ENCODE data around the gene LMCD1. TPM values are rescaled to one million over a fixed set of nuclear protein-coding genes. Genes with fewer than 3 reads are reported as not detected.

Gene LMCD1
- total RNA-seq, 2 experiments from 2014 or later: 0.81 to 0.94 TPM

- H3K27ac Mint-ChIP-seq: no peak overlapping the region
- intact Hi-C loops (cut with micrococcal nuclease): no loop called here
- peak overlapping the region; percentile 73 for H3K4me3 Mint-ChIP-seq
- DNase-seq: no peak
- no peaks in the 10 kb centered on the region for H3K36me3 Mint-ChIP-seq (ENCODE audit: low read depth)
- no peaks in the 10 kb centered on the region for H3K9me3 Mint-ChIP-seq
- peaks cover 14% of the 10 kb centered on the region for H3K27me3 Mint-ChIP-seq (ENCODE audit: low read depth)
- CTCF ChIA-PET: no interaction called here
- H3K4me1 Mint-ChIP-seq (ENCODE audit: low read depth): peaks cover 10% of the 10 kb centered on the region
Measured at GRCh38 chr3:8500989-8501370, 643 bp upstream of the LMCD1 start.

GRCh38 chr3:8503461-8503860 lies 1.8 kb downstream of the LMCD1 start:
- intact Hi-C loops (cut with micrococcal nuclease): no loop called here
- DNase-seq: no peak
- Mint-ChIP-seq H3K27me3 (ENCODE audit: low read depth) (peaks cover 9% of the 10 kb centered on the region), H3K27ac (no peak overlapping the region), H3K36me3 (ENCODE audit: low read depth) (no peaks in the 10 kb centered on the region), H3K4me1 (ENCODE audit: low read depth) (peaks cover 10% of the 10 kb centered on the region), H3K4me3 (no peak overlapping the region), H3K9me3 (no peaks in the 10 kb centered on the region)
- CTCF ChIA-PET: no interaction called here

DNA sequence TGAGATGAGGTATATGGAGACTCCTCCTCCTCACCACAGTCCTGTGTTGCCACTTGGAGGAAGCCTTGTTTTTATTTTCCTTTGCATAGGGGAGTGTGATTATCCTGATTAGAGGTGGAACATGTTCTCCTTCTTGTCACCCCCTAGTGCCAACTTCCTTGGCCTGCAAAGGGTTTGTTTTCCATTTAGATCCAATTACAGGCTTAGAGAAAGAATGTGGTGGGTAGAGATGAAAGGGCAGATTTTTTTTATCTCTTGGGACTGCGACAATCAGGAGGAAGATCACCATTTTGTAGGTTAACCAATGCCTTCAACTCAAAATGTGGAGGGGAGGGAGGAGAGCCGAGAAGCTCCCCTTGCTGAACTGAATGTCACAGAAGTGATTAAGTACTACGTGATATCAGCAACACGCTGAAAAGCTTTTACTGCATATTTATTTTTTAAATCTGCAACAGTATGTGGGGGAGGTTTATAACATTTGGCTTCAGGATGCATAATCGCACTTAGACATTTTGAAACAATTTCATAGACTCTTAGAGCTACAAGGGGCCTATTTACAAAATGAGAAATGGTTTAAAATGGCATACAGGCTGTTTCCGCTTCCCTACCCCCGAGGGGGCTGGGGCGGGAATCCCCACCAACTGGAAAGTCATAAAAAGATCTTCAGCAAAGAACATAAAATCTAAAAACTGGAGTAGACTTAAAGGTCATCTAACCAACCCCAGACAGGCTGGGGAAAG lies 2.4 kb downstream of the LMCD1 start:
- Mint-ChIP-seq H3K9me3 (no peaks in the 10 kb centered on the region), H3K27ac (no peak overlapping the region), H3K4me1 (ENCODE audit: low read depth) (peaks cover 10% of the 10 kb centered on the region), H3K36me3 (ENCODE audit: low read depth) (no peaks in the 10 kb centered on the region), H3K4me3 (no peak overlapping the region), H3K27me3 (ENCODE audit: low read depth) (peaks cover 6% of the 10 kb centered on the region)
- CTCF ChIA-PET: no interaction called here
- intact Hi-C loops (cut with micrococcal nuclease): no loop called here
- peak; percentile 9 for DNase-seq

DNA sequence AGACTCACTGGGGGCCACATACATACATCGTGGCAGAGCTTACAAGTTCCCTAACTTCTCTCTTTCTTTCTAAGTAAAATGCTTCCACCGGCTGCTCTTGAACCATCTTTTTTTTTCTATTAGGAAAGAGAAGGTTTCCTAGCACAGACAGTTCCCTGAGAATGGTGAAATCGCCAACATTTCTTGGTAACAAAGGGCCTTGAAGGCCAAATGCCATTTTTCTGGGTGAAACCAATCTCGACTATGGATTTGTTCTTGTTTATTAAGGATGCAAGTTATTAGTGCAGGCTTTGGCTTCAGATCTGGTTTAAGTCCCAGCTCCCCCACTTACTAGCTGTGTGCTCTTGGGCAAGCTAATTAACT lies 3.0 kb downstream of the LMCD1 start:
- DNase-seq: no peak
- Mint-ChIP-seq H3K36me3 (ENCODE audit: low read depth) (no peaks in the 10 kb centered on the region), H3K27ac (no peak overlapping the region), H3K9me3 (no peaks in the 10 kb centered on the region), H3K4me1 (ENCODE audit: low read depth) (peaks cover 10% of the 10 kb centered on the region), H3K4me3 (no peak overlapping the region), H3K27me3 (ENCODE audit: low read depth) (peaks cover 4% of the 10 kb centered on the region)
- CTCF ChIA-PET: no interaction called here
- intact Hi-C loops (cut with micrococcal nuclease): no loop called here

DNA sequence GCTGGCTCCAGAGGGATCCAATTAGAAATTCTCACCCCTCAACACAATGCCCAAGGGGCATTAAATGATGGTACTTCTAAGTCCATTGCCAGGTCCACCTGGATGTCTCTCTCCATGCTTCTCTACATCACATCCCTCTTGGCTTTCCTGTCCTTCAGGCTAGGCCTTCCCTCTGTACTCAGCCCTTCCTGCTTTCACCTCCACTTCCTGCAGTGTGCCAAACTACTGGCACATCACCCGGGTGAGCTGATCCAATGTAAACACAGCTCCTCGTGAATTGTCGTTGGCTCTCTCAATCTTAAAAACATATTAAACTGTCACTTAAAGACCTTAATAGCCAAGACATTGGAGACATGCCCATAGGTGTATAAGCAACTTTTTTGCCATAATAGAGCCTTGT lies 4.0 kb downstream of the LMCD1 start:
- no peak overlapping the region for H3K4me3 Mint-ChIP-seq
- H3K9me3 Mint-ChIP-seq: no peaks in the 10 kb centered on the region
- DNase-seq: no peak
- H3K36me3 Mint-ChIP-seq (ENCODE audit: low read depth): no peaks in the 10 kb centered on the region
- no peak overlapping the region for H3K27ac Mint-ChIP-seq
- intact Hi-C loops (cut with micrococcal nuclease): no loop called here
- CTCF ChIA-PET: no interaction called here
- peaks cover 4% of the 10 kb centered on the region for H3K27me3 Mint-ChIP-seq (ENCODE audit: low read depth)
- peaks cover 10% of the 10 kb centered on the region for H3K4me1 Mint-ChIP-seq (ENCODE audit: low read depth)

DNA sequence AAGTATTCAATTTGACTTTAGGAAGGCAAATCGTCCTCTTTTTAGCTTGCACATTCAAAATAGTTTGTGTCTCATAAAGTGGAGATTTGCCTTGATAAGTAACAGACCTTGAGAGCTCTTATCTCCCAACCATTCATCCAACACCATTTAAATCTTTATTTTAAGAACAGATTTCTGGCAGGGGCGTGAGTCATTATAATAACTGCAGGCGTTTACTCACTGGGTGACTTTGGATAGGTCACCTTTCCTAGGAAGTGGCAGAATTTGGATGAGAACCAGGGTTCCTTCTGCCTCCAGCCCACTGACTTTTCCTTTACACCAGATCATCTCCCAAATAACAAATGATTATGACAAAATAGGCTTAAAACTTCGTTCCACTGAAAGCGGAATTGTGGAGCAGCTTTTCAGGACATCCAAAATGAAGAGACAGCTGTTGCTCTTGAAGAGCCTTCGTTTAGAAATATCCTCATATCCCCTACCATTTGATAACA lies 5.0 kb downstream of the LMCD1 start:
- peaks cover 6% of the 10 kb centered on the region for H3K4me1 Mint-ChIP-seq (ENCODE audit: low read depth)
- no peak for DNase-seq
- H3K4me3 Mint-ChIP-seq: no peak overlapping the region
- no peaks in the 10 kb centered on the region for H3K9me3 Mint-ChIP-seq
- no peak overlapping the region for H3K27ac Mint-ChIP-seq
- CTCF ChIA-PET: no interaction called here
- intact Hi-C loops (cut with micrococcal nuclease): no loop called here
- no peaks in the 10 kb centered on the region for H3K36me3 Mint-ChIP-seq (ENCODE audit: low read depth)
- H3K27me3 Mint-ChIP-seq (ENCODE audit: low read depth): peaks cover 3% of the 10 kb centered on the region

- Mint-ChIP-seq H3K27ac (no peak overlapping the region), H3K9me3 (no peaks in the 10 kb centered on the region)
Measured at GRCh38 chr3:8507496-8507895, 5.9 kb downstream of the LMCD1 start.

DNA sequence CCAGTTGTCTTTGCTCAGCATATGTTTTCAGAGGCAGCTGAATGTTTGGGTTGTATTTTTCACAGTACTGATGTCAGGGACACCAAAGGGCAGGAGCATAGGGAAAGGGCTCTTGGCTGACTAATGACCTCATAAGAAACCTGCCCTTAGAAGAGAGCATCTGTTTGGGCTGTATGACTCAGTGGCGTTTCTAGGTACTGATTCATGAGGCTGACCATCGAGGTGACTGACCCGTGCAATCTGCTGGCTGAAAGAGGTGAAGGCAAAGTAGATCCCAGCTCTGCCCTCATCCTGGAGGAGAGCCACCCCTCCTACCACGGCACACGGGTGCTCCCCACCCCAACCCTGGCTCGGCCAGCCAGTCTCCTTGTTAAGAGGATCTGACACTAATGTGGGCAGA lies 8.3 kb downstream of the LMCD1 start:
- CTCF ChIA-PET: no interaction called here
- no peaks in the 10 kb centered on the region for H3K9me3 Mint-ChIP-seq
- no peak overlapping the region for H3K27ac Mint-ChIP-seq
- H3K36me3 Mint-ChIP-seq (ENCODE audit: low read depth): no peaks in the 10 kb centered on the region
- DNase-seq: no peak
- no peaks in the 10 kb centered on the region for H3K4me1 Mint-ChIP-seq (ENCODE audit: low read depth)
- no peaks in the 10 kb centered on the region for H3K27me3 Mint-ChIP-seq (ENCODE audit: low read depth)
- intact Hi-C loops (cut with micrococcal nuclease): no loop called here
- no peak overlapping the region for H3K4me3 Mint-ChIP-seq

More at GRCh38 chr3:8507496-8507895, 5.9 kb downstream of the LMCD1 start:
- CTCF ChIA-PET: interaction anchor here (0.6 kb wide), 1 partner anchor 319 kb away, joined by 4 read pairs; no protein-coding TSS in a partner anchor
- DNase-seq: no peak
- intact Hi-C loops (cut with micrococcal nuclease): no loop called here
- Mint-ChIP-seq H3K4me1 (ENCODE audit: low read depth) (peaks cover 3% of the 10 kb centered on the region), H3K4me3 (no peak overlapping the region), H3K27me3 (ENCODE audit: low read depth) (peaks cover 3% of the 10 kb centered on the region), H3K36me3 (ENCODE audit: low read depth) (no peaks in the 10 kb centered on the region)

DNA sequence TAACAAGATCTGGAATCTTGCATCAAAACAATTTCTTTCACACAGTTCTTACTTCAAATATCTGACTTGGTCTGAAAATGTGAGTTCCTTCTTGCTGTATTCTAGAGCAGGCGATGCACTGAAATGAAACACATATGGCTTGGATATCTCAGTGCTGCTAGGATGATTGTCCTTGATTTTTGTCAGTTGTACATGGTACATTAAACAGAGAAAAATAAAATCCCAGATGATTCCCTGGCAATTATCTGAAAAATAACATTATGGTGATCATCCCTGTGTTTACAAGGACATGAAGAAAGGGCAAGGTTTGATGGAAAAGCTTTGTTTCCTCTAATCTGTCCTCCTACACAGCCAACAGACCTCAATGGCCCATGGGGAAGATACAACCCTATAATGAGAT lies 10.6 kb downstream of the LMCD1 start:
- Mint-ChIP-seq H3K27ac (no peak overlapping the region), H3K27me3 (ENCODE audit: low read depth) (peaks cover 6% of the 10 kb centered on the region), H3K4me1 (ENCODE audit: low read depth) (no peaks in the 10 kb centered on the region), H3K4me3 (no peak overlapping the region), H3K9me3 (no peaks in the 10 kb centered on the region), H3K36me3 (ENCODE audit: low read depth) (no peaks in the 10 kb centered on the region)
- CTCF ChIA-PET: no interaction called here
- DNase-seq: no peak
- intact Hi-C loops (cut with micrococcal nuclease): no loop called here

DNA sequence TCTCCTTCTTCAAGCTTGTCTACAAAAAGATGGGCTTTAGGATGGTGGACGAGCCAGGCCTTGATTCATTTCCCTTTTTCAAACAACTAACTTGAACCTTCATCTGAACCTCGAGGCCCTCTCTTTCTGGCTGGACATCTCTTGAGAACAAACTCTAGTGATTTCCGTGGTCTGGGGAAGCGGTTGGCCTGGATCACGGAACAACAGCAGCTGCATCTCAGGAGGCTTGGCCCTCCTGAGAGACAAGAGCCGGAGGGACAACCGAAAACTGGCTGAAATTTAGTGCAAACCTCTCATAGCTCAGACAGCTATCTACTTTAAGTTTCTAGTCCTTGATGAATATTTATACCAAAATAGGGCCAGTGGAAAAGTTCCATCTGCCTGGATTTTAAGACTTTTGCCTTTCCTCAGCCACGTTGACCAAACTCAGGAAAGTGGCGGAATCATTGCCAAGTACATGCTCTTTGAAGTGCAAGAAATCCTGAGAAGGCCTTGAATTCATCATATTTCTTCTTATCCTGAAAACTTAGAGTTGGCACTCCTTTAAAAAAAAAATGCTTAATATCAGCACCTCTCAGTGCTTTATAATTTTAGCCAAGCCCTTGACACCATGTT lies 14.5 kb downstream of the LMCD1 start:
- Mint-ChIP-seq H3K9me3 (no peaks in the 10 kb centered on the region), H3K36me3 (ENCODE audit: low read depth) (no peaks in the 10 kb centered on the region), H3K27me3 (ENCODE audit: low read depth) (peaks cover 10% of the 10 kb centered on the region), H3K27ac (no peak overlapping the region), H3K4me3 (no peak overlapping the region), H3K4me1 (ENCODE audit: low read depth) (no peaks in the 10 kb centered on the region)
- no peak for DNase-seq
- intact Hi-C loops (cut with micrococcal nuclease): no loop called here
- CTCF ChIA-PET: no interaction called here

DNA sequence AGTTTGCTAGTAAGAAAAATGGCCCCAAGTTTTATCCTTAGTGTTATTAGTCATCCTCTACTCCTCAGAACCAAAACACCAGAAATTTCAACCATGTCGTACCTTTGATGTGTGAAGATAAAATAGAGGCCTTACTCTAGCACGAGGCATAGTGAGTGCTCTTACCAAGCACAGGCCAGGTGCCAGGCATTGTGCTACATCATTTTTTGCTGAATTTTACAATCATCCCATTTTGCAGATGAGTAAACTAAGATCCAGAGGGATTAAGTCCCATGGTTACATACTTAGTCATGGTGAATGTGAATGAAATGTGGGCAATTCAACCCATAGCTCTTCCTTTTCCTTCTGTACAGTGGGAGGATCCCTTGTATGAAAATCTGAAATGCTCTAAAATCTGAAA lies 15.2 kb downstream of the LMCD1 start:
- CTCF ChIA-PET: no interaction called here
- no peak overlapping the region for H3K27ac Mint-ChIP-seq
- no peaks in the 10 kb centered on the region for H3K36me3 Mint-ChIP-seq (ENCODE audit: low read depth)
- intact Hi-C loops (cut with micrococcal nuclease): no loop called here
- DNase-seq: no peak
- H3K27me3 Mint-ChIP-seq (ENCODE audit: low read depth): peaks cover 14% of the 10 kb centered on the region
- no peaks in the 10 kb centered on the region for H3K9me3 Mint-ChIP-seq
- no peaks in the 10 kb centered on the region for H3K4me1 Mint-ChIP-seq (ENCODE audit: low read depth)
- H3K4me3 Mint-ChIP-seq: no peak overlapping the region

DNA sequence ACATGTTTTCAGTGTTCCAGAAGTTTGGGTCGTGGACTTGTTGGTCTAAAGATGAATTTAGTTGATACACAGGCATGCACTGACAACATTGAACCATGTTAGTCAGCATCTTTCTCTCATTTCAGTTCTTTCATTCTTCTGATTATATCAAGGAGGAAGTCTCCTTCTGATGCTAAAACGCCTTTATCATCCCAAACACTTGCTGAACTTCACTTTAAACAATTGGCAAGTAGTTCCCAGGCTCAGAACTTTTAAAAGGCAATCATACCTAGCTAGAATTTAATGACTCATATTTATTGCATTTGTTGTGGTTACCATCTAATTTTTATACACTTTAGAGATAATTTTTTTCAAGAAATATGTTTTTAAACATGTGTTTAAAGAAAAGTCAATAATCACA lies 15.9 kb downstream of the LMCD1 start:
- Mint-ChIP-seq H3K4me3 (no peak overlapping the region), H3K9me3 (no peaks in the 10 kb centered on the region), H3K27me3 (ENCODE audit: low read depth) (peaks cover 17% of the 10 kb centered on the region), H3K27ac (no peak overlapping the region), H3K36me3 (ENCODE audit: low read depth) (no peaks in the 10 kb centered on the region), H3K4me1 (ENCODE audit: low read depth) (no peaks in the 10 kb centered on the region)
- intact Hi-C loops (cut with micrococcal nuclease): no loop called here
- DNase-seq: no peak
- CTCF ChIA-PET: no interaction called here

DNA sequence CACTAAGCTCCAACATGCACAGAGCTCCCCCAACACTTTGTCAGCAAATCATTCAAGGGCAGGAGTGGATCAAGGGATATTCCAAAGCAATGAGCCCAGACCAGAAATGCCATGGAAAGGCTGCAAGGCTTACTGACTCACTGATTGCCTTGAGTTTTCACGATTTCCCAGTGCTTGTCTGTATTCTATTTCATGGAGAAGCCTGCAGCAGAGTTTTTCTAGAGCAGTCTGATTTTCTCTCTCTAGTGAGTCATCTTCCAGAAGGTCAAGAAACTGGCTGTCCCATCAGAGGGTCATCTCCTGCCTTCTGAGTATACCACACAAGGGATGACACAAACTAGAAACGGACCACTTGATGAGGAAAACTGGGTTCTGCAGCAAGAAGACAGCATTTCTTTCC lies 16.5 kb downstream of the LMCD1 start:
- intact Hi-C loops (cut with micrococcal nuclease): no loop called here
- peaks cover 17% of the 10 kb centered on the region for H3K27me3 Mint-ChIP-seq (ENCODE audit: low read depth)

More for the DNA sequence above, 16.5 kb downstream of the LMCD1 start:
- H3K4me3 Mint-ChIP-seq: no peak overlapping the region
- no peaks in the 10 kb centered on the region for H3K4me1 Mint-ChIP-seq (ENCODE audit: low read depth)
- CTCF ChIA-PET: no interaction called here
- H3K27ac Mint-ChIP-seq: no peak overlapping the region
- no peaks in the 10 kb centered on the region for H3K36me3 Mint-ChIP-seq (ENCODE audit: low read depth)
- no peak for DNase-seq
- H3K9me3 Mint-ChIP-seq: no peaks in the 10 kb centered on the region
